Thyroid gland (tissue), 4 donors: ENCODE measurements around the gene CEACAM5. TPM values are rescaled to one million over a fixed set of nuclear protein-coding genes. Genes with fewer than 3 reads are reported as not detected.

Source experiments
- DNase-seq, 2 donors: peaks; one replicate each; pipeline ENCODE4 v3.0.0-alpha.2; 2019
- H3K27ac ChIP-seq, 3 donors: fragments of 200-600 bp; sonication (generic); 1 replicate in 2 of 3; 2 replicates in 1 of 3; pipeline ENCODE4 v1.5.1; 2016 to 2019; ENCODE audit warnings: mild to moderate bottlenecking in 1 of 3, moderate library complexity in 1 of 3
- H3K27me3 ChIP-seq: fragments of 200-600 bp; sonication (generic); one replicate; pipeline ENCODE4 v1.5.1; 2019
- H3K36me3 ChIP-seq, 2 donors: fragments of 200-600 bp; sonication (generic); one replicate each; pipeline ENCODE4 v1.5.1; 2016 to 2019
- H3K4me1 ChIP-seq, 2 donors: fragments of 200-600 bp; sonication (generic); one replicate each; pipeline ENCODE4 v1.5.1; 2017 to 2019
- H3K4me3 ChIP-seq, 3 donors: fragments of 200-600 bp; sonication (generic); replicated peaks in 1 of 3; 1 replicate in 2 of 3; 2 replicates in 1 of 3; pipeline ENCODE4 v1.5.1; 2016; ENCODE audit warnings: mild to moderate bottlenecking in 1 of 3
- H3K9me3 ChIP-seq: fragments of 200-600 bp; sonication (generic); one replicate; pipeline ENCODE4 v1.5.1; 2017
- POLR2A ChIP-seq, 2 donors: fragments of 450-650 bp; IDR thresholded peaks; one replicate each; pipeline ENCODE4 v1.6.1; 2017; ENCODE audit warnings: antibody characterized with exemption in 2 of 2, mild to moderate bottlenecking in 2 of 2, moderate library complexity in 1 of 2
- WGBS, 2 donors: methylation state at CpG; one replicate each; pipeline ENCODE4 v1.1.5; 2017; 5-methylcytosine and 5-hydroxymethylcytosine counted together
- intact Hi-C: fragments of 100-400 bp; cut with DNase I; formaldehyde crosslinking; loops from one replicate; pipeline ENCODE4 v1.15.1; 2023
- total RNA-seq, 4 donors: library from RNA; depleted of rRNA; stranded (reverse); fragments of >200 nt; gene quantifications; one replicate each; pipeline ENCODE4 v1.2.3, GENCODE V29; 2016
- TF ChIP-seq, protein P1 (sequence below), 6 experiments: fragments of 200-600 bp in 3 of 6; fragments of 450-650 bp in 3 of 6; sonication (generic) in 3 of 6; IDR thresholded peaks; one replicate each; pipeline ENCODE4 v1.5.1; 2016 to 2019; ENCODE audit warnings: antibody characterized with exemption in 6 of 6, mild to moderate bottlenecking in 2 of 6, inconsistent platforms in 1 of 6, moderate library complexity in 1 of 6

Gene CEACAM5
- total RNA-seq, 4 donors from 2014 or later: 1.2 to 8.8 TPM; not detected in 2

- Histone ChIP-seq H3K27me3 (no peaks in the 10 kb centered on the region), H3K27ac (no peak overlapping the region), H3K36me3 (no peaks in the 10 kb centered on the region), H3K4me1 (no peaks in the 10 kb centered on the region), H3K9me3 (no peaks in the 10 kb centered on the region), H3K4me3 (no peak overlapping the region)
- no peak for DNase-seq
- TF ChIP-seq, protein P1, sequence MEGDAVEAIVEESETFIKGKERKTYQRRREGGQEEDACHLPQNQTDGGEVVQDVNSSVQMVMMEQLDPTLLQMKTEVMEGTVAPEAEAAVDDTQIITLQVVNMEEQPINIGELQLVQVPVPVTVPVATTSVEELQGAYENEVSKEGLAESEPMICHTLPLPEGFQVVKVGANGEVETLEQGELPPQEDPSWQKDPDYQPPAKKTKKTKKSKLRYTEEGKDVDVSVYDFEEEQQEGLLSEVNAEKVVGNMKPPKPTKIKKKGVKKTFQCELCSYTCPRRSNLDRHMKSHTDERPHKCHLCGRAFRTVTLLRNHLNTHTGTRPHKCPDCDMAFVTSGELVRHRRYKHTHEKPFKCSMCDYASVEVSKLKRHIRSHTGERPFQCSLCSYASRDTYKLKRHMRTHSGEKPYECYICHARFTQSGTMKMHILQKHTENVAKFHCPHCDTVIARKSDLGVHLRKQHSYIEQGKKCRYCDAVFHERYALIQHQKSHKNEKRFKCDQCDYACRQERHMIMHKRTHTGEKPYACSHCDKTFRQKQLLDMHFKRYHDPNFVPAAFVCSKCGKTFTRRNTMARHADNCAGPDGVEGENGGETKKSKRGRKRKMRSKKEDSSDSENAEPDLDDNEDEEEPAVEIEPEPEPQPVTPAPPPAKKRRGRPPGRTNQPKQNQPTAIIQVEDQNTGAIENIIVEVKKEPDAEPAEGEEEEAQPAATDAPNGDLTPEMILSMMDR (IDR thresholded peaks at IDR 0.05): no peak
- TF ChIP-seq POLR2A (IDR thresholded peaks at IDR 0.05): no peak
- 52 to 59% methylated on average over 6 of the region's 6 CpGs for WGBS, 2 donors
- intact Hi-C loops: no loop called here
Observed at GRCh38 chr19:41682437-41682836, 26.0 kb upstream of the CEACAM5 start.

DNA sequence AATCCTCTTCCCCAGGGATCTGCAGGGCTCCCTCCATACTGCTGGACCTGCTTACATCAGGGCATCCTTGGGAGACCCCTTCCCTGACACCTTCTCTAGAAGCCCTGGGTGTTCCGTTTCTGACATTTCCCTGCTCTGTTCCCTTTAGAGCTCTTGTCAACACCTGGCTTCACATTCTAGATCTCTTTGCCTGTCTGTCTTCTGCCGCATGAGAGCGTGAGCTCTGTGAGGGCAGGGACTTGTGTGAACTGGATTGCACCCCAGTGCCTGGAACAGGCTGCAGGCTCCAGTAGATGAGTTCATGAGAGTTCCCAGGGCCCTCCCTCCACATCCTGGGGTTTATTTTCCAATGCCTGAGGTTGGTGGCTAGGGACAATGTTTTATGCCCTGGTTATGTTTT, 21.0 kb upstream of the CEACAM5 start:
- Histone ChIP-seq H3K27me3 (no peaks in the 10 kb centered on the region), H3K4me3 (no peak overlapping the region), H3K36me3 (no peaks in the 10 kb centered on the region), H3K4me1 (no peaks in the 10 kb centered on the region), H3K9me3 (no peaks in the 10 kb centered on the region), H3K27ac (no peak overlapping the region)
- TF ChIP-seq, protein P1 (IDR thresholded peaks at IDR 0.05): no peak
- no peak for TF ChIP-seq POLR2A (IDR thresholded peaks at IDR 0.05)
- 47 to 60% methylated on average over 3 of the region's 3 CpGs for WGBS, 2 donors
- no peak for DNase-seq
- intact Hi-C loops: no loop called here

DNA sequence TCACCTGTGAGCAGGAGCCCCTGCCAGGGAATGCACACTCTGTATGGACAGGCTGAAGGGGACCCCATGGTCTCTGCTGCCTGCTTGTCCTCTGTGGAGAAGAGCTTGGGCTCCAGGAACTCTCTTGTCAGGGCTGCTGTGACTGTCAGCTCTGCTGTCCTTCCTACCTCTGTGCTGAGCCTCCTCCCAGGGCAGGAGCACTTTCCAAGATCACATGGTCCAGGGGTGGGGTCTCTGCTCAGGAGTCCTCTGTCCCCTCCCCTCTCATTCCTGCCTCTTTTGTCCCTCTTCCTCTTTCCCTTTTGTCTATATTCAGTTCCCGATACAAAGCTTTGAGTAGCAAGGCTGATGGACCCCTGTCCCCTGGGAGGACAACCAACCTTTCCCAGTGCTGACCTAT, 20.3 kb upstream of the CEACAM5 start, which contains the start of gene CEACAM7:
Gene CEACAM7, minus strand, starts transcription at position 173 of the 400 bp plus-strand sequence. Its CDS starts 105 bp downstream, at position 68.
- TF ChIP-seq POLR2A (IDR thresholded peaks at IDR 0.05): no peak
- TF ChIP-seq, protein P1 (IDR thresholded peaks at IDR 0.05): no peak
- WGBS, 2 donors: 66 to 81% methylated on average over 1 of the region's 1 CpG
- no peaks in the 10 kb centered on the region for H3K9me3 ChIP-seq
- H3K27ac ChIP-seq: no peak within 1 kb of the TSS
- H3K4me1 ChIP-seq: no peaks in the 10 kb centered on the region
- no peaks in the 10 kb centered on the region for H3K27me3 ChIP-seq
- H3K36me3 ChIP-seq: no peaks in the 10 kb centered on the region
- no peak within 1 kb of the TSS for H3K4me3 ChIP-seq
- DNase-seq: no peak
- intact Hi-C loops: no loop called here

DNA sequence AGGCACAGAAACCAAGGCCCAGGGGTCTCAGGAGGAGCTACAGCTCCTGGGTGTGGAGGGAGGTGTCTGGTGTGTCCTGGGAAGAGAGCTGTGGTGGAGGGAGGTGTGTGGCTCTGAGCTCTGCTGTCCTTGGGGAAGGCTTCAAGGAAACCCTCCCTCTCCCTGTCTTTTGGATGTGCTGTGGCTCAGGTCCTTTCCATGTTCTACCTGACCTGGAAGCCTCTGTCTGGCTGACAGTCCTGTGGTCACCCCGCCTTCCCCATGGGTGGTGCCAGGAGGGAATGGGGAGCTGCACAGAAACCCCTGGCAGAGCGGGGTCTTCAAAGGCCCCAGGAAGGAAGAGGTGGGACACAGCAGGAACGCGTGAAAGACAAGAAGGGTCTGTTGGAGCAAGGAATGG, 19.7 kb upstream of the CEACAM5 start:
- TF ChIP-seq POLR2A (IDR thresholded peaks at IDR 0.05): no peak
- TF ChIP-seq, protein P1 (IDR thresholded peaks at IDR 0.05): no peak
- no peaks in the 10 kb centered on the region for H3K36me3 ChIP-seq
- intact Hi-C loops: no loop called here
- H3K4me3 ChIP-seq: no peak overlapping the region
- H3K9me3 ChIP-seq: no peaks in the 10 kb centered on the region
- DNase-seq: no peak
- WGBS, 2 donors: 67 to 73% methylated on average over 4 of the region's 4 CpGs
- no peaks in the 10 kb centered on the region for H3K4me1 ChIP-seq
- no peak overlapping the region for H3K27ac ChIP-seq
- no peaks in the 10 kb centered on the region for H3K27me3 ChIP-seq

DNA sequence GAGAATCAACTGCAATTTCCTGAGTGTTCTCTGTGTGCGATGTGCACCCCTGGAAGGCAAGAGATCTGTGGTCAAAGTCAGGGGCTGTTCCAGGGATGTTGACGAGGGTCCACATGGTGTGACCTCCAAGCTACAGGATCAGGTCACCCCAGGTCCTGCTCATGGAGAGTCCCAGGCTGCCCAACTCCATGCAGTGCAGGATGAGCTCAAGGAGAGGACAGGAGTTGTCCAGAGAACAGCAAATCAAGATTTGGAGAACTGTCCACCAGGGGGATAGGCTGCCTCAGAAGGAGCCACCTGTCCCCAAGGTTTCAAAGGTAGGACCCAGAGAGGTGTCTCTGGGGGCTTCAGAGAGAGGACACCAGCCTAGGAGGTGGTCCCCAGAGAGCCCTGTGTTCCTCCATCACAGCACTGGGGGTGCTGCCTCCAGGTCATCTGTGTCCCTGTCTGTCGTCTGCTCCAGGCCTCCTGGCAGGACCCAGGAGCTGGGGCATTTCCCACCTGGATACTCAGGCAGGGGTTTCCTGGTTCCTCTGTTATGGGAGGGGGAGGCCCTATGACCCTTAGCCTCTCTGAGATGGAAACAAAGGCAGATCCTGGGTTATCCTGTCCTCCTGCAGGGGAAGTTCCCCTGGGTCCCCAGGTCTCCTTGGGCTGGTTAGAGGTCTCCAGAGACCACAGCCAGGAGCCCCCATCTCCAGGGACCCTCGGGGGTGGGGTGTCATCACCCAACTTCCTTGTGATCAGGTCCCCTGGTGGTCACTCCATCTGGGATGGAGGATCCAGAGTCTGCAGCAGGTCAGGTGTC, 18.2 kb upstream of the CEACAM5 start:
- Histone ChIP-seq H3K36me3 (no peaks in the 10 kb centered on the region), H3K4me1 (no peaks in the 10 kb centered on the region), H3K9me3 (no peaks in the 10 kb centered on the region), H3K27ac (no peak overlapping the region), H3K27me3 (no peaks in the 10 kb centered on the region), H3K4me3 (no peak overlapping the region)
- DNase-seq: no peak
- TF ChIP-seq POLR2A (IDR thresholded peaks at IDR 0.05): no peak
- TF ChIP-seq, protein P1 (IDR thresholded peaks at IDR 0.05): no peak
- WGBS, 2 donors: 61% methylated on average over 2 to 4 of the region's 4 CpGs
- intact Hi-C loops: no loop called here
